IMR-90 (cell line): Measurements from ENCODE around the gene ATP6V1G1. TPM values are rescaled to one million over a fixed set of nuclear protein-coding genes. Genes with fewer than 3 reads are reported as not detected.

ENCODE experiments used
- microRNA-seq, 2 experiments: library from miRNA; stranded (forward) in 1 of 2; unstranded in 1 of 2; fragments of 10-50 nt in 1 of 2; fragments of <30 nt in 1 of 2; gene quantifications in 1 of 2; microRNA quantifications in 1 of 2; one replicate each; pipeline versions ENCODE3 to v1.1.0; 2013 to 2020; ENCODE audit not compliant: insufficient read depth in 1 of 2, insufficient read length in 1 of 2, unreplicated experiment in 1 of 2
- polyA plus RNA-seq, 3 experiments: library from polyadenylated mRNA; depleted of rRNA; stranded (reverse); fragments of >200 nt; gene quantifications; 2 replicates each; pipeline ENCODE4 v1.2.3, GENCODE V29; 2012; ENCODE audit warnings: low replicate concordance in 1 of 3
- small RNA-seq, 5 experiments: library from RNA; depleted of rRNA; stranded (forward); fragments of <200 nt; gene quantifications; one replicate each; pipeline ENCODE3, GENCODE V24; 2012
- total RNA-seq: library from RNA; depleted of rRNA; stranded (reverse); fragments of >200 nt; gene quantifications from 2 replicates; pipeline ENCODE4 v1.2.3, GENCODE V29; 2012; rRNA removed

ATP6V1G1 gene
- total and polyA plus RNA-seq, 2 of the 4 experiments (the other 2 are of a cell fraction) = 52.0 to 70.9 TPM

Small RNA genes lying within 50 kb of the gene (microRNA-seq; reads per million reads assigned to microRNA genes)
- not detected for gene RF00019 (ENCODE audit: insufficient read depth, insufficient read length)

Small RNA genes lying within 50 kb of the gene (small RNA-seq; reads per million reads assigned to genes)
- 0 reads per million in 5 experiments for gene RF00019

Other genes starting within 250 kb of the ATP6V1G1 start
- gene AKNA, start 199.8 kb upstream of the ATP6V1G1 start, total RNA-seq = 2.7 and 2.8 TPM in 2 replicates
- 7.2 and 7.3 TPM in 2 replicates for gene AKNA, start 199.8 kb upstream of the ATP6V1G1 start, polyA plus RNA-seq (2012; rRNA removed)
- 0.18 and 0.28 TPM in 2 replicates for gene WHRN, start 82.3 kb upstream of the ATP6V1G1 start, total RNA-seq
- 2.6 and 2.8 TPM in 2 replicates for gene WHRN, start 82.3 kb upstream of the ATP6V1G1 start, polyA plus RNA-seq (2012; rRNA removed)
- gene TMEM268, start 23.5 kb downstream of the ATP6V1G1 start, total RNA-seq = 2.7 and 2.8 TPM in 2 replicates
- 3.7 and 4.9 TPM in 2 replicates for gene TMEM268, start 23.5 kb downstream of the ATP6V1G1 start, polyA plus RNA-seq (2012; rRNA removed)
- not detected in 2 replicates for gene TEX53, start 70.0 kb downstream of the ATP6V1G1 start, total RNA-seq
- not detected in 2 replicates for gene TEX53, start 70.0 kb downstream of the ATP6V1G1 start, polyA plus RNA-seq (2012; rRNA removed)
- not detected in 2 replicates for gene TEX48, start 94.4 kb downstream of the ATP6V1G1 start, total RNA-seq
- gene TEX48, start 94.4 kb downstream of the ATP6V1G1 start, polyA plus RNA-seq (2012; rRNA removed) = not detected in 2 replicates
- gene TNFSF15, start 218.3 kb downstream of the ATP6V1G1 start, total RNA-seq = under 0.01 and 0.18 TPM in 2 replicates
- gene TNFSF15, start 218.3 kb downstream of the ATP6V1G1 start, polyA plus RNA-seq (2012; rRNA removed) = 0.01 and 0.03 TPM in 2 replicates